Astrocyte (in vitro differentiated cells and primary cell): ENCODE results near the gene ADAMTS17. TPM values are rescaled to one million over a fixed set of nuclear protein-coding genes. Genes with fewer than 3 reads are reported as not detected.
A peak's percentile ranks its signal among the peaks of the same experiment; 100 is the strongest.

ENCODE experiments used
- DNase-seq: peaks from one replicate; pipeline ENCODE4 v3.0.0-alpha.2; 2010; ENCODE audit warnings: low read depth
- FAIRE-seq: peaks from 2 replicates; lab custom pipeline; 2011; peaks lifted over from hg19 to GRCh38; lab: Jason Lieb, UNC
- H2AFZ ChIP-seq: 2 replicates; pipeline ENCODE4 v1.6.0; 2012; ENCODE audit warnings: low read depth, low read length, inconsistent platforms
- H3K27ac ChIP-seq: 2 replicates; pipeline ENCODE4 v1.5.1; 2011; ENCODE audit warnings: low read depth, low read length, inconsistent platforms
- H3K27me3 ChIP-seq: 2 replicates; pipeline ENCODE4 v1.6.0; 2011; ENCODE audit warnings: low read length, inconsistent platforms; ENCODE audit not compliant: insufficient read depth
- H3K36me3 ChIP-seq: 2 replicates; pipeline ENCODE4 v1.5.1; 2011; ENCODE audit warnings: low read length, inconsistent platforms; ENCODE audit not compliant: insufficient read depth
- H3K4me1 ChIP-seq: 2 replicates; pipeline ENCODE4 v1.5.1; 2011; ENCODE audit warnings: low read length, inconsistent platforms; ENCODE audit not compliant: insufficient read depth
- H3K4me2 ChIP-seq: 2 replicates; pipeline ENCODE4 v1.6.0; 2012; ENCODE audit warnings: low read length, inconsistent platforms
- H3K4me3 ChIP-seq: 2 replicates; pipeline ENCODE4 v1.5.1; 2011; ENCODE audit warnings: low read depth, mild to moderate bottlenecking, low read length, inconsistent platforms; ENCODE audit not compliant: insufficient read depth
- H3K79me2 ChIP-seq: 2 replicates; pipeline ENCODE4 v1.6.0; 2012; ENCODE audit warnings: mild to moderate bottlenecking, low read length, inconsistent platforms; ENCODE audit not compliant: insufficient read depth
- H3K9ac ChIP-seq: 2 replicates; pipeline ENCODE4 v1.6.0; 2012; ENCODE audit warnings: mild to moderate bottlenecking, low read length, inconsistent platforms
- H3K9me3 ChIP-seq: 2 replicates; pipeline ENCODE4 v1.5.1; 2012; ENCODE audit warnings: low read depth, mild to moderate bottlenecking, low read length, inconsistent platforms; ENCODE audit not compliant: insufficient read depth
- H4K20me1 ChIP-seq: 2 replicates; pipeline ENCODE4 v1.6.0; 2012; ENCODE audit warnings: low read length, inconsistent platforms; ENCODE audit not compliant: insufficient read depth
- H3K27ac Mint-ChIP-seq: one replicate; pipeline ENCODE4 v1.8.0; 2021; ENCODE audit warnings: mild to moderate bottlenecking, mixed read lengths; ENCODE audit not compliant: unreplicated experiment
- H3K27me3 Mint-ChIP-seq: one replicate; pipeline ENCODE4 v1.8.0; 2021; ENCODE audit warnings: low read depth, mixed read lengths; ENCODE audit not compliant: unreplicated experiment
- H3K36me3 Mint-ChIP-seq: one replicate; pipeline ENCODE4 v1.8.0; 2021; ENCODE audit warnings: low read depth, mixed read lengths; ENCODE audit not compliant: unreplicated experiment
- H3K4me1 Mint-ChIP-seq: one replicate; pipeline ENCODE4 v1.8.0; 2021; ENCODE audit warnings: low read depth, mixed read lengths; ENCODE audit not compliant: unreplicated experiment
- H3K4me3 Mint-ChIP-seq: one replicate; pipeline ENCODE4 v1.8.0; 2021; ENCODE audit warnings: mild to moderate bottlenecking, moderate library complexity, mixed read lengths; ENCODE audit not compliant: unreplicated experiment
- H3K9me3 Mint-ChIP-seq: one replicate; pipeline ENCODE4 v1.8.0; 2021; ENCODE audit warnings: mild to moderate bottlenecking, mixed read lengths; ENCODE audit not compliant: unreplicated experiment
- EZH2 ChIP-seq: IDR thresholded peaks from 2 replicates; pipeline ENCODE4 v1.6.1; 2012; ENCODE audit warnings: mild to moderate bottlenecking, low read length, inconsistent platforms; ENCODE audit not compliant: insufficient read depth
- total RNA-seq: library from RNA; stranded (reverse); gene quantifications from 2 replicates; pipeline ENCODE4 v1.2.1, GENCODE V29; 2021
- TF ChIP-seq, protein P1 (sequence below): IDR thresholded peaks from 2 replicates; pipeline ENCODE4 v1.5.1; 2011; ENCODE audit warnings: low read depth, mild to moderate bottlenecking, inconsistent platforms, low read length, moderate library complexity; ENCODE audit not compliant: insufficient read depth

The ADAMTS17 gene
- total RNA-seq, 1 donor from 2014 or later = 0.27 TPM

DNA sequence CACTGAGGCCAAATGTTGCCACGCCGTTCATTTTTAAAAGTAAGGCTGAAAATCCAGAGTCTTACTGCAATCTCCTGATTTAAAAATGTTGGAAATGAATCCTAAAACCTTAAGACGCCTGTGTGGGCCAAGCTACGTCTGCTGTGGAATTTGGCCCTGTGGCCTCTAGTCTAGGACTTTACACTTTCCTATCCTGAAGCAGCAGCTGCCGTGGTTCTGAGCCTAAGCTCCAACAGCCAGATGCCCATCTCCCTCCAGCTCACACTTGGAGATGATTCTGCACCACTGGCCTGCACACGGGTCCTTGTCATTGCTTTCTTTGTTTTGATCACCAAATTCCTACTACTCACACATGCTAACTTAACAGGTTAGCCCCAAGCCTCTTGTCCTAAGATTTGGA, 322.2 kb downstream of the ADAMTS17 start:
- no peak overlapping the region for H3K27ac Mint-ChIP-seq
- H3K36me3 ChIP-seq = no peaks in the 10 kb centered on the region
- FAIRE-seq = no peak

DNA sequence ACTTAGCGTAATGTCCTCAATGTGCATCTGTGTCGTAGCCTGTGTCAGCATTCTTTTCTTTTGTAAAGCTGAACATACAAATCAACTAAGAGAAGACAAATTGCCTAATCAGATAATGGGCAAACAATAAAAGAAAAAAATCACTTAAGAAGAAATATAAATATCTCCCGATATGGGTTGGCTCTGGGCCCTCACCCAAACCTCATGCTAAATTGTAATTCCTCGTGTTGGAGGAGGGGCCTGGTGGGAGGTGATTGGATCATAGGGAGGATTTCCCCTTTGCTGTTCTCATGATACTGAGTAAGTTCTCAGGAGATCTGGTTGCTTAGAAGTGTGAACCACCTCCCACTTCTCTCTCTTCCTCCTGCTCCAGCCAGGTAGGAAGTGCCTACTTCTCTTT, 323.6 kb downstream of the ADAMTS17 start:
- peaks cover 24% of the 10 kb centered on the region for H3K27me3 Mint-ChIP-seq

More for the DNA sequence above, 322.2 kb downstream of the ADAMTS17 start:
- Mint-ChIP-seq H3K9me3 (peaks cover 10% of the 10 kb centered on the region), H3K27me3 (peaks cover 23% of the 10 kb centered on the region), H3K4me3 (no peak overlapping the region), H3K4me1 (no peaks in the 10 kb centered on the region), H3K36me3 (no peaks in the 10 kb centered on the region)
- no peak for DNase-seq
- H3K27me3 ChIP-seq = no peaks in the 10 kb centered on the region
- TF ChIP-seq EZH2 = no peak
- TF ChIP-seq, protein P1, sequence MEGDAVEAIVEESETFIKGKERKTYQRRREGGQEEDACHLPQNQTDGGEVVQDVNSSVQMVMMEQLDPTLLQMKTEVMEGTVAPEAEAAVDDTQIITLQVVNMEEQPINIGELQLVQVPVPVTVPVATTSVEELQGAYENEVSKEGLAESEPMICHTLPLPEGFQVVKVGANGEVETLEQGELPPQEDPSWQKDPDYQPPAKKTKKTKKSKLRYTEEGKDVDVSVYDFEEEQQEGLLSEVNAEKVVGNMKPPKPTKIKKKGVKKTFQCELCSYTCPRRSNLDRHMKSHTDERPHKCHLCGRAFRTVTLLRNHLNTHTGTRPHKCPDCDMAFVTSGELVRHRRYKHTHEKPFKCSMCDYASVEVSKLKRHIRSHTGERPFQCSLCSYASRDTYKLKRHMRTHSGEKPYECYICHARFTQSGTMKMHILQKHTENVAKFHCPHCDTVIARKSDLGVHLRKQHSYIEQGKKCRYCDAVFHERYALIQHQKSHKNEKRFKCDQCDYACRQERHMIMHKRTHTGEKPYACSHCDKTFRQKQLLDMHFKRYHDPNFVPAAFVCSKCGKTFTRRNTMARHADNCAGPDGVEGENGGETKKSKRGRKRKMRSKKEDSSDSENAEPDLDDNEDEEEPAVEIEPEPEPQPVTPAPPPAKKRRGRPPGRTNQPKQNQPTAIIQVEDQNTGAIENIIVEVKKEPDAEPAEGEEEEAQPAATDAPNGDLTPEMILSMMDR = no peak
- H3K4me1 ChIP-seq = no peaks in the 10 kb centered on the region
- H3K4me3 ChIP-seq = no peak overlapping the region
- H3K4me2 ChIP-seq = no peak overlapping the region
- H3K79me2 ChIP-seq = no peaks in the 10 kb centered on the region
- no peak overlapping the region for H3K27ac ChIP-seq
- no peak overlapping the region for H3K9ac ChIP-seq
- H3K9me3 ChIP-seq = no peaks in the 10 kb centered on the region
- H2AFZ ChIP-seq = no peak overlapping the region
- H4K20me1 ChIP-seq = no peaks in the 10 kb centered on the region

DNA sequence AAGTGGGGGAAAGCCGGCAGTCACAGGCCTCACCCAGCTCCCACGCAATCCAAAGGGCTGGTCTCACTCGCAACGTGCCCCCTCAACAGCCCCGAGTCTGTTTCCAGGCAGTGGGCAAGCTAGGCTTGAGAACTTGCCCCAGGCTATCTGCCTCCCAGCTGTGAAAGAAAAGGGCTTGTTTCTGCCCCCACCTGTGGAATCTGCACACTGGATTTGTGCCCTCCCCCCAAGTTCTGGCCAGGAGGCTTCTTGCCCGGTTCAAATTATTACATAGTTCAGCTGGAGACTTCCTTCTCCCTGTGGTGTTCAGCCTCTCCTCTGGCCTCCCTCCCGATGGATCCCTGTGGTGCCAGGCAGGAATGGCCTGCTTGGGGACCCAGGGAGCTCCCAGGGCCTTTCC, 324.6 kb downstream of the ADAMTS17 start:
- no peak overlapping the region for H3K27ac Mint-ChIP-seq
- H3K4me1 Mint-ChIP-seq = no peaks in the 10 kb centered on the region

More for the DNA sequence above, 323.6 kb downstream of the ADAMTS17 start:
- FAIRE-seq = no peak
- Histone ChIP-seq H3K36me3 (no peaks in the 10 kb centered on the region), H3K27ac (no peak overlapping the region), H3K9me3 (no peaks in the 10 kb centered on the region), H4K20me1 (no peaks in the 10 kb centered on the region), H3K4me2 (no peak overlapping the region), H3K4me1 (no peaks in the 10 kb centered on the region), H3K27me3 (no peaks in the 10 kb centered on the region), H3K79me2 (no peaks in the 10 kb centered on the region), H3K9ac (no peak overlapping the region), H3K4me3 (no peak overlapping the region), H2AFZ (no peak overlapping the region)
- H3K4me1 Mint-ChIP-seq = no peaks in the 10 kb centered on the region
- no peak overlapping the region for H3K4me3 Mint-ChIP-seq
- no peaks in the 10 kb centered on the region for H3K36me3 Mint-ChIP-seq
- peak; percentile 25 for DNase-seq
- H3K9me3 Mint-ChIP-seq = peaks cover 13% of the 10 kb centered on the region
- TF ChIP-seq EZH2 = no peak
- TF ChIP-seq, protein P1 = no peak
- no peak overlapping the region for H3K27ac Mint-ChIP-seq

More for the DNA sequence above, 324.6 kb downstream of the ADAMTS17 start:
- Mint-ChIP-seq H3K36me3 (no peaks in the 10 kb centered on the region), H3K4me3 (no peak overlapping the region), H3K9me3 (peaks cover 18% of the 10 kb centered on the region), H3K27me3 (peaks cover 24% of the 10 kb centered on the region)
- Histone ChIP-seq H3K27ac (no peak overlapping the region), H3K4me2 (no peak overlapping the region), H3K4me3 (no peak overlapping the region), H3K27me3 (no peaks in the 10 kb centered on the region), H4K20me1 (no peaks in the 10 kb centered on the region), H3K9me3 (no peaks in the 10 kb centered on the region), H3K36me3 (no peaks in the 10 kb centered on the region), H3K4me1 (no peaks in the 10 kb centered on the region), H2AFZ (no peak overlapping the region), H3K79me2 (no peaks in the 10 kb centered on the region), H3K9ac (no peak overlapping the region)
- no peak for DNase-seq
- no peak for FAIRE-seq
- no peak for TF ChIP-seq EZH2
